ENCODE results near the gene CCDC116.

GRCh38 chr22:21605887-21606564 lies 26.5 kb upstream of the CCDC116 start:
- TF ChIP-seq CREB1 (CRISPR knock-in tag; IDR thresholded peaks at IDR 0.05; ENCODE audit: low read depth) (no peak), REST (IDR thresholded peaks at IDR 0.05; ENCODE audit: unreplicated experiment) (no peak)

All from GM23338 (cell line).